GM23338 (cell line): Measurements from ENCODE around the gene CAMSAP2. TPM values are rescaled to one million over a fixed set of nuclear protein-coding genes. Genes with fewer than 3 reads are reported as not detected.

Source experiments
- ATAC-seq: fragments of 200-7000 bp; cut with Tn5 transposase; 3 replicates; pipeline ENCODE4 v1.9.1; 2020
- DNase-seq: peaks from one replicate; pipeline ENCODE4 v3.0.0-alpha.2; 2015; ENCODE audit warnings: low spot score
- H2AFZ ChIP-seq: fragments of 200-600 bp; sonication (generic); 2 replicates; pipeline ENCODE4 v1.8.0; 2016; ENCODE audit warnings: antibody characterized with exemption, mild to moderate bottlenecking, moderate library complexity
- H3F3A ChIP-seq: fragments of 200-600 bp; sonication (generic); replicated peaks from 2 replicates; pipeline ENCODE4 v1.8.0; 2017; ENCODE audit warnings: antibody characterized with exemption, mixed run types, low read depth
- H3K27ac ChIP-seq: fragments of 200-600 bp; sonication (generic); 2 replicates; pipeline ENCODE4 v1.6.1; 2016; ENCODE audit warnings: low read depth
- H3K27me3 ChIP-seq: fragments of 200-600 bp; sonication (generic); 2 replicates; pipeline ENCODE4 v1.8.0; 2016; ENCODE audit warnings: mild to moderate bottlenecking, mixed run types, moderate library complexity; ENCODE audit not compliant: insufficient read depth
- H3K36me3 ChIP-seq: fragments of 200-600 bp; sonication (generic); 2 replicates; pipeline ENCODE4 v1.8.0; 2016; ENCODE audit warnings: mild to moderate bottlenecking; ENCODE audit not compliant: insufficient read depth
- H3K4me1 ChIP-seq: fragments of 200-600 bp; sonication (generic); 2 replicates; pipeline ENCODE4 v1.8.0; 2016; ENCODE audit warnings: mild to moderate bottlenecking, moderate library complexity; ENCODE audit not compliant: insufficient read depth
- H3K4me2 ChIP-seq: fragments of 200-600 bp; sonication (generic); 2 replicates; pipeline ENCODE4 v1.7.1; 2017; ENCODE audit warnings: mixed run types
- H3K4me3 ChIP-seq: fragments of 200-600 bp; sonication (generic); 2 replicates; pipeline ENCODE4 v1.6.1; 2016; ENCODE audit warnings: mixed run types
- H3K79me2 ChIP-seq: fragments of 200-600 bp; sonication (generic); replicated peaks from 2 replicates; pipeline ENCODE4 v1.8.0; 2017; ENCODE audit warnings: mild to moderate bottlenecking; ENCODE audit not compliant: insufficient read depth
- H3K9me2 ChIP-seq: fragments of 200-600 bp; sonication (generic); 2 replicates; pipeline ENCODE4 v1.8.0; 2017; ENCODE audit not compliant: insufficient read depth
- H4K20me1 ChIP-seq: fragments of 200-600 bp; sonication (generic); replicated peaks from 2 replicates; pipeline ENCODE4 v1.8.0; 2017; ENCODE audit warnings: mild to moderate bottlenecking; ENCODE audit not compliant: insufficient read depth
- H3K27ac Mint-ChIP-seq: 2 replicates; pipeline ENCODE4 v1.8.0; 2020; ENCODE audit warnings: inconsistent platforms, mild to moderate bottlenecking, moderate library complexity, mixed read lengths
- H3K27me3 Mint-ChIP-seq: 3 replicates; pipeline ENCODE4 v1.8.0; 2022; ENCODE audit warnings: low read depth, mild to moderate bottlenecking, moderate library complexity, mixed read lengths, inconsistent platforms; ENCODE audit not compliant: insufficient read depth, poor library complexity
- H3K36me3 Mint-ChIP-seq: 3 replicates; pipeline ENCODE4 v1.8.0; 2021; ENCODE audit warnings: low read depth, mild to moderate bottlenecking, inconsistent platforms, moderate library complexity, mixed read lengths
- H3K4me1 Mint-ChIP-seq: 3 replicates; pipeline ENCODE4 v1.8.0; 2020; ENCODE audit warnings: mild to moderate bottlenecking, inconsistent platforms, mixed read lengths
- H3K4me3 Mint-ChIP-seq: 3 replicates; pipeline ENCODE4 v1.8.0; 2021; ENCODE audit warnings: moderate library complexity, mild to moderate bottlenecking, inconsistent platforms, mixed read lengths
- H3K9me3 Mint-ChIP-seq: 3 replicates; pipeline ENCODE4 v1.8.0; 2020; ENCODE audit warnings: moderate library complexity, mild to moderate bottlenecking, inconsistent platforms, mixed read lengths
- CREB1 ChIP-seq: fragments of 250-450 bp; sonication (Bioruptor Pico); IDR thresholded peaks from 2 replicates; pipeline ENCODE4 v1.5.0; 2020; ENCODE audit warnings: low read depth, mild to moderate bottlenecking, moderate library complexity
- EZH2 ChIP-seq: fragments of 200-600 bp; sonication (generic); IDR thresholded peaks from one replicate; pipeline ENCODE4 v1.8.0; 2017; ENCODE audit warnings: antibody characterized with exemption, mild to moderate bottlenecking, low read depth; ENCODE audit not compliant: unreplicated experiment
- EZH2phosphoT487 ChIP-seq: fragments of 200-600 bp; sonication (generic); IDR thresholded peaks from one replicate; pipeline ENCODE4 v1.8.1; 2018; ENCODE audit warnings: antibody characterized with exemption; ENCODE audit not compliant: unreplicated experiment
- JUNB ChIP-seq: IDR thresholded peaks from one replicate; pipeline ENCODE4 v1.6.1; 2016; ENCODE audit warnings: antibody characterized with exemption; ENCODE audit not compliant: unreplicated experiment
- STAT1 ChIP-seq: IDR thresholded peaks from one replicate; pipeline ENCODE4 v1.6.1; 2016; ENCODE audit warnings: antibody characterized with exemption; ENCODE audit not compliant: unreplicated experiment
- ZNF331 ChIP-seq: fragments of 250-450 bp; sonication (Bioruptor Pico); IDR thresholded peaks from 2 replicates; pipeline ENCODE4 v1.5.0; 2020; ENCODE audit warnings: low read depth, mild to moderate bottlenecking, moderate library complexity
- polyA plus RNA-seq: library from polyadenylated mRNA; unstranded; fragments of >200 nt; fragmentation: Nextera tagmentation; extraction: Ambion mirVana; gene quantifications from 2 replicates; pipeline ENCODE4 v1.2.1, GENCODE V29; 2016
- total RNA-seq: library from RNA; depleted of rRNA; stranded (reverse); fragments of >200 nt; shearing (Covaris generic); gene quantifications from 2 replicates; pipeline ENCODE4 v1.2.3, GENCODE V29; 2014
- TF ChIP-seq, protein P1 (sequence below): fragments of 250-450 bp; sonication (Bioruptor Pico); IDR thresholded peaks from 2 replicates; pipeline ENCODE4 v1.5.0; 2020; ENCODE audit warnings: mild to moderate bottlenecking, moderate library complexity
- TF ChIP-seq, protein P2 (sequence below): IDR thresholded peaks from 2 replicates; pipeline ENCODE4 v1.6.1; 2016; ENCODE audit warnings: antibody characterized with exemption

CAMSAP2 gene
- total and polyA plus RNA-seq, 2 experiments from 2014 or later, result 9.1 to 21.3 TPM

- TF ChIP-seq, protein P1, sequence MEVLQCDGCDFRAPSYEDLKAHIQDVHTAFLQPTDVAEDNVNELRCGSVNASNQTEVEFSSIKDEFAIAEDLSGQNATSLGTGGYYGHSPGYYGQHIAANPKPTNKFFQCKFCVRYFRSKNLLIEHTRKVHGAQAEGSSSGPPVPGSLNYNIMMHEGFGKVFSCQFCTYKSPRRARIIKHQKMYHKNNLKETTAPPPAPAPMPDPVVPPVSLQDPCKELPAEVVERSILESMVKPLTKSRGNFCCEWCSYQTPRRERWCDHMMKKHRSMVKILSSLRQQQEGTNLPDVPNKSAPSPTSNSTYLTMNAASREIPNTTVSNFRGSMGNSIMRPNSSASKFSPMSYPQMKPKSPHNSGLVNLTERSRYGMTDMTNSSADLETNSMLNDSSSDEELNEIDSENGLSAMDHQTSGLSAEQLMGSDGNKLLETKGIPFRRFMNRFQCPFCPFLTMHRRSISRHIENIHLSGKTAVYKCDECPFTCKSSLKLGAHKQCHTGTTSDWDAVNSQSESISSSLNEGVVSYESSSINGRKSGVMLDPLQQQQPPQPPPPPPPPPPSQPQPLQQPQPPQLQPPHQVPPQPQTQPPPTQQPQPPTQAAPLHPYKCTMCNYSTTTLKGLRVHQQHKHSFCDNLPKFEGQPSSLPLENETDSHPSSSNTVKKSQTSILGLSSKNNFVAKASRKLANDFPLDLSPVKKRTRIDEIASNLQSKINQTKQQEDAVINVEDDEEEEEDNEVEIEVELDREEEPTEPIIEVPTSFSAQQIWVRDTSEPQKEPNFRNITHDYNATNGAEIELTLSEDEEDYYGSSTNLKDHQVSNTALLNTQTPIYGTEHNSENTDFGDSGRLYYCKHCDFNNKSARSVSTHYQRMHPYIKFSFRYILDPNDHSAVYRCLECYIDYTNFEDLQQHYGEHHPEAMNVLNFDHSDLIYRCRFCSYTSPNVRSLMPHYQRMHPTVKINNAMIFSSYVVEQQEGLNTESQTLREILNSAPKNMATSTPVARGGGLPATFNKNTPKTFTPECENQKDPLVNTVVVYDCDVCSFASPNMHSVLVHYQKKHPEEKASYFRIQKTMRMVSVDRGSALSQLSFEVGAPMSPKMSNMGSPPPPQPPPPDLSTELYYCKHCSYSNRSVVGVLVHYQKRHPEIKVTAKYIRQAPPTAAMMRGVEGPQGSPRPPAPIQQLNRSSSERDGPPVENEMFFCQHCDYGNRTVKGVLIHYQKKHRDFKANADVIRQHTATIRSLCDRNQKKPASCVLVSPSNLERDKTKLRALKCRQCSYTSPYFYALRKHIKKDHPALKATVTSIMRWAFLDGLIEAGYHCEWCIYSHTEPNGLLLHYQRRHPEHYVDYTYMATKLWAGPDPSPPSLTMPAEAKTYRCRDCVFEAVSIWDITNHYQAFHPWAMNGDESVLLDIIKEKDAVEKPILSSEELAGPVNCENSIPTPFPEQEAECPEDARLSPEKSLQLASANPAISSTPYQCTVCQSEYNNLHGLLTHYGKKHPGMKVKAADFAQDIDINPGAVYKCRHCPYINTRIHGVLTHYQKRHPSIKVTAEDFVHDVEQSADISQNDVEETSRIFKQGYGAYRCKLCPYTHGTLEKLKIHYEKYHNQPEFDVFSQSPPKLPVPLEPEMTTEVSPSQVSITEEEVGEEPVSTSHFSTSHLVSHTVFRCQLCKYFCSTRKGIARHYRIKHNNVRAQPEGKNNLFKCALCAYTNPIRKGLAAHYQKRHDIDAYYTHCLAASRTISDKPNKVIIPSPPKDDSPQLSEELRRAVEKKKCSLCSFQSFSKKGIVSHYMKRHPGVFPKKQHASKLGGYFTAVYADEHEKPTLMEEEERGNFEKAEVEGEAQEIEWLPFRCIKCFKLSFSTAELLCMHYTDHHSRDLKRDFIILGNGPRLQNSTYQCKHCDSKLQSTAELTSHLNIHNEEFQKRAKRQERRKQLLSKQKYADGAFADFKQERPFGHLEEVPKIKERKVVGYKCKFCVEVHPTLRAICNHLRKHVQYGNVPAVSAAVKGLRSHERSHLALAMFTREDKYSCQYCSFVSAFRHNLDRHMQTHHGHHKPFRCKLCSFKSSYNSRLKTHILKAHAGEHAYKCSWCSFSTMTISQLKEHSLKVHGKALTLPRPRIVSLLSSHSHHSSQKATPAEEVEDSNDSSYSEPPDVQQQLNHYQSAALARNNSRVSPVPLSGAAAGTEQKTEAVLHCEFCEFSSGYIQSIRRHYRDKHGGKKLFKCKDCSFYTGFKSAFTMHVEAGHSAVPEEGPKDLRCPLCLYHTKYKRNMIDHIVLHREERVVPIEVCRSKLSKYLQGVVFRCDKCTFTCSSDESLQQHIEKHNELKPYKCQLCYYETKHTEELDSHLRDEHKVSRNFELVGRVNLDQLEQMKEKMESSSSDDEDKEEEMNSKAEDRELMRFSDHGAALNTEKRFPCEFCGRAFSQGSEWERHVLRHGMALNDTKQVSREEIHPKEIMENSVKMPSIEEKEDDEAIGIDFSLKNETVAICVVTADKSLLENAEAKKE, result no peak
Observed at GRCh38 chr1:200692316-200692715, 46.4 kb upstream of the CAMSAP2 start (continued).

GRCh38 chr1:200693327-200693726 is 45.4 kb upstream of the CAMSAP2 start:
- no peaks in the 10 kb centered on the region for H3K36me3 Mint-ChIP-seq
- Histone ChIP-seq H3K27me3 (no peaks in the 10 kb centered on the region), H3K27ac (no peak overlapping the region), H3K36me3 (no peaks in the 10 kb centered on the region), H4K20me1 (no peaks in the 10 kb centered on the region), H2AFZ (peak overlapping the region; percentile 89; the same call in 1 of the 2 replicates), H3K4me3 (no peak overlapping the region), H3K79me2 (no peaks in the 10 kb centered on the region), H3K9me2 (no peaks in the 10 kb centered on the region), H3F3A (no peaks in the 10 kb centered on the region), H3K4me1 (no peaks in the 10 kb centered on the region), H3K4me2 (no peak overlapping the region)
- ATAC-seq (no peak), DNase-seq (no peak)
- no peak overlapping the region for H3K4me3 Mint-ChIP-seq
- no peaks in the 10 kb centered on the region; the same call in 2 of the 3 replicates for H3K4me1 Mint-ChIP-seq
- no peaks in the 10 kb centered on the region for H3K9me3 Mint-ChIP-seq
- no peak overlapping the region for H3K27ac Mint-ChIP-seq
- no peaks in the 10 kb centered on the region for H3K27me3 Mint-ChIP-seq
- TF ChIP-seq, protein P1, result no peak
- TF ChIP-seq, protein P2, sequence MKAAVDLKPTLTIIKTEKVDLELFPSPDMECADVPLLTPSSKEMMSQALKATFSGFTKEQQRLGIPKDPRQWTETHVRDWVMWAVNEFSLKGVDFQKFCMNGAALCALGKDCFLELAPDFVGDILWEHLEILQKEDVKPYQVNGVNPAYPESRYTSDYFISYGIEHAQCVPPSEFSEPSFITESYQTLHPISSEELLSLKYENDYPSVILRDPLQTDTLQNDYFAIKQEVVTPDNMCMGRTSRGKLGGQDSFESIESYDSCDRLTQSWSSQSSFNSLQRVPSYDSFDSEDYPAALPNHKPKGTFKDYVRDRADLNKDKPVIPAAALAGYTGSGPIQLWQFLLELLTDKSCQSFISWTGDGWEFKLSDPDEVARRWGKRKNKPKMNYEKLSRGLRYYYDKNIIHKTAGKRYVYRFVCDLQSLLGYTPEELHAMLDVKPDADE, result no peak
- TF ChIP-seq CREB1 (CRISPR knock-in tag) (no peak), EZH2 (no peak), ZNF331 (no peak), EZH2phosphoT487 (no peak), JUNB (no peak), STAT1 (no peak)
